Upper lobe of left lung (tissue), 6 donors: ENCODE data around the gene GABBR1. TPM values are rescaled to one million over a fixed set of nuclear protein-coding genes. Genes with fewer than 3 reads are reported as not detected.

Experiments used
- ATAC-seq, 2 donors: fragments of 200-7000 bp; cut with Tn5 transposase; one replicate each; pipeline ENCODE4 v1.9.1; 2022; ENCODE audit warnings: mild to moderate bottlenecking in 2 of 2, moderate library complexity in 2 of 2; ENCODE audit not compliant: low FRiP score in 2 of 2
- DNase-seq, 2 donors: peaks; one replicate each; pipeline ENCODE4 v3.0.0-alpha.2; 2019 to 2020
- H3K27ac ChIP-seq, 4 donors: fragments of 200-600 bp; sonication (generic); one replicate each; pipeline ENCODE4 v1.5.1; 2016 to 2019
- H3K27me3 ChIP-seq, 4 donors: fragments of 200-600 bp; sonication (generic); one replicate each; pipeline ENCODE4 v1.5.1; 2017 to 2019
- H3K36me3 ChIP-seq, 4 donors: fragments of 200-600 bp; sonication (generic); one replicate each; pipeline ENCODE4 v1.5.1; 2016 to 2019
- H3K4me1 ChIP-seq, 4 donors: fragments of 200-600 bp; sonication (generic); one replicate each; pipeline ENCODE4 v1.5.1; 2018 to 2019
- H3K4me3 ChIP-seq, 4 donors: fragments of 200-600 bp; sonication (generic); one replicate each; pipeline ENCODE4 v1.5.1; 2017 to 2019; ENCODE audit warnings: mild to moderate bottlenecking in 2 of 4, moderate library complexity in 1 of 4
- H3K9me3 ChIP-seq, 4 donors: fragments of 200-600 bp; sonication (generic); one replicate each; pipeline ENCODE4 v1.5.1; 2018 to 2019
- CTCF ChIP-seq, 6 experiments: fragments of 450-650 bp in 4 of 6; fragments of 200-600 bp in 2 of 6; sonication (generic) in 2 of 6; IDR thresholded peaks; one replicate each; pipeline ENCODE4 v1.5.1; 2016 to 2019; ENCODE audit warnings: antibody characterized with exemption in 6 of 6
- EP300 ChIP-seq, 4 donors: sonication (generic); formaldehyde crosslinking; IDR thresholded peaks; one replicate each; pipeline ENCODE4 v1.5.1; 2017; ENCODE audit warnings: antibody characterized with exemption in 4 of 4, control low read depth in 2 of 4
- POLR2A ChIP-seq, 4 donors: fragments of 450-650 bp; IDR thresholded peaks; one replicate each; pipeline ENCODE4 v1.5.1; 2016 to 2017; ENCODE audit warnings: antibody characterized with exemption in 4 of 4, mild to moderate bottlenecking in 2 of 4
- POLR2AphosphoS5 ChIP-seq, 2 donors: sonication (generic); formaldehyde crosslinking; IDR thresholded peaks; one replicate each; pipeline ENCODE4 v1.5.1; 2017; ENCODE audit warnings: antibody characterized with exemption in 2 of 2
- WGBS, 2 donors: methylation state at CpG; one replicate each; pipeline ENCODE4 v1.1.5; 2017 to 2018; 5-methylcytosine and 5-hydroxymethylcytosine counted together
- total RNA-seq, 6 donors: library from RNA; depleted of rRNA in 4 of 6; stranded (reverse); fragments of >200 nt in 4 of 6; gene quantifications; one replicate each; pipeline versions ENCODE4 v1.1.0 to v1.2.1, GENCODE V29; 2016 to 2021
- donor health status: DM: no; HTN: no; CAD: no; lungs with moderate emphysema.
- donor health status: DM: no; HTN: yes; CAD: no; lungs with severe emphysema.

The GABBR1 gene
- total RNA-seq, 6 donors from 2014 or later = 13.2 to 171 (median 34.8) TPM

DNA sequence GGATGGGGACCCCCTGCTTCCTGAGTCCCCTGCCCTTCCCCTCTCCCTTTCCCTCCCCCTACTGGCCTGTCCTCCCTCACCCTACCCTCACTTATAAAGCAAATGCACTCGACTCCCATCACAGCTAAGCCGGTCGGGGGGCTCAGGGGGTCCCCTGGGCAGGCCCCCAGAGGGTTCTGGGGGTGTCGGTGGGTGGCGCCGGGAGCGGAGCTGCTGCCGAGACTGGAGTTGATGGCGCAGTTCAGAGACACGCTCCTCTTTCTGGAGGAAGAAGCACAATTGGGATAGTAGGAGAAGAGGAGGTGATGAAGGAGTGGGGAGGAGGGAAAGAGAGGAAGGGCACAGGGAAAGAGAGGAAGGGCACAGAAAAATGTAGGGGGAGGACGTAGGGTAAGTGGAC is 29.5 kb downstream of the GABBR1 start:
- H3K4me1 ChIP-seq = no peaks in the 10 kb centered on the region
- H3K9me3 ChIP-seq = no peaks in the 10 kb centered on the region
- DNase-seq (peak in 1 of 2 donors; percentile 61), ATAC-seq (no peak)
- H3K27ac ChIP-seq = no peak overlapping the region
- no peak overlapping the region for H3K4me3 ChIP-seq
- TF ChIP-seq POLR2AphosphoS5 (IDR thresholded peaks at IDR 0.05) (no peak), POLR2A (IDR thresholded peaks at IDR 0.05) (no peak), EP300 (IDR thresholded peaks at IDR 0.05) (no peak), CTCF (IDR thresholded peaks at IDR 0.05) (no peak)
- H3K36me3 ChIP-seq = peaks cover 0 to 71% (median 36%) of the 10 kb centered on the region in 4 donors
- 88 to 96% methylated on average over 11 of the region's 11 CpGs for WGBS, 2 donors
- H3K27me3 ChIP-seq = no peaks in the 10 kb centered on the region

DNA sequence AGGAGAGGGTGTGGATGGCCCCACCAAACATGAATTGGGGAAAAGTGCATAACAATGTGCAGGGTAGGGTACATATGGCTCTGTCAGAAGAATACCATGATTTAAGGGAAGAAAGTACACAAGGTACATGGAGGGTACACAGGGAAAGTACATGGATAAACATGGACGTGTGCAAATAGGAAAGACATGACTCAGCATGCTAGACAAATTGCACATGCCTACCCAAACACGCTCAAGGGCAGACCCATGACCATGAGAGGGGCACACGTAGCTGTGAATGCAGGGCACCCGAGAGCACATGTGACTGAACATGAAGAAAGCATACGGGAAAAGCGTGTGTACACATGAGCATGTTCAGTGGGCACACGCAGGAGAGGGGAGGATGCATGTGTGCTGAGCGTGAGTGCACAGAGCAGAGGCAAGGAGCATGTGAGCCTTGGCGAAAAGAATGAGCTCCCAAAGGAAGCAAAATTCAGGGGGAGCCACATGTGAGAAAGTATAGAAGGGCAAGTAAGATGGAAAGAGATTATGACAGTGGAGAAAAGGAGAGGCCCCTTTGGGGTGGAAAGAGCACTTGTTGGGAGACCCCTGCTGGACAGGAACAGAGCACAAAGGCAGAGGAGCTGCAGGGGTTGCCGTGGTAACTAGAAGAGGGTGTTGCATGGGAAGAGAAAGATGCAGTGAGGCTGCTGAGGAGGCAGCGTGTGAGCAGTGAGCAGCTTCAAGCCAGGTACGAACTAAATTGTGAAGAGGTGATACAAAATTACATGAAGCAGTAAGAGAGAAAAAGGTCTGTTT is 30.2 kb downstream of the GABBR1 start:
- ATAC-seq = no peak
- H3K9me3 ChIP-seq = no peaks in the 10 kb centered on the region
- WGBS, 2 donors = 84% methylated on average over 12 of the region's 12 CpGs
- DNase-seq = no peak
- no peak overlapping the region for H3K4me3 ChIP-seq
- no peak for TF ChIP-seq CTCF (IDR thresholded peaks at IDR 0.05)
- no peaks in the 10 kb centered on the region for H3K4me1 ChIP-seq
- H3K27me3 ChIP-seq = no peaks in the 10 kb centered on the region
- no peak overlapping the region for H3K27ac ChIP-seq
- H3K36me3 ChIP-seq = peaks cover 0 to 64% (median 32%) of the 10 kb centered on the region in 4 donors

GRCh38 chr6:29598172-29598747 is 34.7 kb downstream of the GABBR1 start:
- Histone ChIP-seq H3K9me3 (no peaks in the 10 kb centered on the region), H3K4me3 (no peak overlapping the region), H3K27ac (no peak overlapping the region), H3K4me1 (no peaks in the 10 kb centered on the region), H3K36me3 (peaks cover 0 to 19% (median 6%) of the 10 kb centered on the region in 4 donors), H3K27me3 (no peaks in the 10 kb centered on the region)
- WGBS, 2 donors = 41 to 53% methylated on average over 2 of the region's 2 CpGs
- no peak for DNase-seq
- no peak for ATAC-seq
- TF ChIP-seq POLR2A (IDR thresholded peaks at IDR 0.05) (no peak), CTCF (IDR thresholded peaks at IDR 0.05) (no peak)

DNA sequence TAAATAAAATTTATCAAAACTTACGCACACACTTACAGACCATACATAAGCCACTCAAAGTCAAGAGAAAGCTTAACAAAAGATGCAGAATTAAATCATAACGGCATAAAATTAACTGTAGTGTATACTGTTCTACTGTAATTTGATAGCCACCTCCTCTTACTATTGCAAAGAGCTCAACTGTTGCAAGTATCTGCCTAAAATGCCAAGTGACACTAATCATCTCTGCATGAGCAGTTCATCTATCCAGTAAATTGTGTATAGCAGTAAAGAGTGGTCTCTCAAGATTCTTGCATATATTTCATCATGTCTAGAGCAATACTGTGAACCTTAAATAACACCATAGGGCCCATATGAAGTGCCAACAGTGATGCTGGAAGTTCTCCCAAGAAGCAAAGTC is 35.8 kb downstream of the GABBR1 start:
- Histone ChIP-seq H3K9me3 (no peaks in the 10 kb centered on the region), H3K36me3 (peaks cover 0 to 8% (median 1%) of the 10 kb centered on the region in 4 donors), H3K4me3 (no peak overlapping the region), H3K27me3 (no peaks in the 10 kb centered on the region), H3K27ac (no peak overlapping the region), H3K4me1 (no peaks in the 10 kb centered on the region)
- TF ChIP-seq POLR2A (IDR thresholded peaks at IDR 0.05) = no peak
- no peak for TF ChIP-seq POLR2AphosphoS5 (IDR thresholded peaks at IDR 0.05)
- TF ChIP-seq EP300 (IDR thresholded peaks at IDR 0.05) = no peak
- TF ChIP-seq CTCF (IDR thresholded peaks at IDR 0.05) = no peak
- ATAC-seq (no peak), DNase-seq (no peak)
- WGBS, 2 donors = 70 to 80% methylated on average over 2 of the region's 2 CpGs
